Activated CD8-positive, alpha-beta memory T cell treated with anti-CD3 and anti-CD28 coated beads for 48 hours (primary cell): Measurements from ENCODE around the gene C12orf57.

ENCODE experiments used
- DNase-seq, 3 experiments: peaks; one replicate each; pipeline ENCODE4 v3.0.0-alpha.2; 2020; ENCODE audit warnings: low read depth in 2 of 3, low spot score in 2 of 3

The C12orf57 gene

GRCh38 chr12:6917491-6918231 is 26.2 kb upstream of the C12orf57 start:
- no peak for DNase-seq

GRCh38 chr12:6919588-6919987 is 24.2 kb upstream of the C12orf57 start:
- no peak for DNase-seq

- no peak for DNase-seq
Measured at GRCh38 chr12:6921539-6921938, 22.3 kb upstream of the C12orf57 start.

- DNase-seq = no peak
Measured at GRCh38 chr12:6921996-6922946, 21.6 kb upstream of the C12orf57 start.

GRCh38 chr12:6923003-6923732 is 20.7 kb upstream of the C12orf57 start:
- DNase-seq = no peak

GRCh38 chr12:6923851-6924250 is 20.0 kb upstream of the C12orf57 start:
- DNase-seq = no peak

GRCh38 chr12:6925239-6925539 is 18.6 kb upstream of the C12orf57 start:
- no peak for DNase-seq

GRCh38 chr12:6925540-6926279 is 18.1 kb upstream of the C12orf57 start:
- DNase-seq = no peak

GRCh38 chr12:6927379-6928021 is 16.3 kb upstream of the C12orf57 start, which contains the start of gene ATN1:
Gene ATN1 (plus strand): TSS chr12:6927959. CDS start chr12:6934002, 6,043 bp downstream.
- no peak for DNase-seq

GRCh38 chr12:6928022-6928702 is 15.7 kb upstream of the C12orf57 start:
- no peak for DNase-seq

GRCh38 chr12:6928703-6929407 is 15.0 kb upstream of the C12orf57 start:
- DNase-seq = no peak

- DNase-seq = no peak
Measured at GRCh38 chr12:6929466-6930452, 14.1 kb upstream of the C12orf57 start.

- no peak for DNase-seq
Measured at GRCh38 chr12:6932766-6933165, 11.1 kb upstream of the C12orf57 start.

GRCh38 chr12:6934110-6934509 is 9.7 kb upstream of the C12orf57 start:
- no peak for DNase-seq

GRCh38 chr12:6935371-6936193 is 8.2 kb upstream of the C12orf57 start:
- no peak for DNase-seq

- no peak for DNase-seq
Measured at GRCh38 chr12:6936194-6936635, 7.6 kb upstream of the C12orf57 start.
